ENCODE data around the gene CDKN1A. TPM values are rescaled to one million over a fixed set of nuclear protein-coding genes. Genes with fewer than 3 reads are reported as not detected.
"Not testable (repeated sequence)": the region's sequence is repeated elsewhere in the genome, so short reads cannot be mapped to it uniquely, and the experiment has no call there.

The CDKN1A gene
- total RNA-seq, 1 experiment from 2014 or later: 65.0 TPM

DNA sequence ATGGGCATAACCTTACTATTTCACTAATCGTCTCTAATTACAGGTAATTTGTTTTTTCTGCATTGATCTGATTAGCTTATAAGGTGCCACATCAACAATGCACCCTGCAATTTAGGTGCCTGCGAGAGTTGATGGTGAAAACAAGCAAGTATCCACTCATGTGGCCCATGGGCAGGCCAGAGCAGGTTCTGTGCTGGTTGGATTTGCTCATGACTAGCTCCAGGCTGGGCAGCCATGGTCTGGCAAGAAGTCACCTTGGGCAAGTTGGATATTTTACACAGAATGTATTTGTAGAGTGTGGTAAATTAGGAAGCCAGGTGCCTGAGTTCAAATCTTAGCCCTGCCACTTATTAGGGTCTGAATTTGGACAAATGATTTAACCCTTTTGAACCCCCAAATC, 44.4 kb downstream of the CDKN1A start:
- DNase-seq (ENCODE audit: low read depth, low spot score): no peak
- in situ Hi-C loops (cut with HindIII; ENCODE audit: low pct_unique_long_range_greater_than_20kb, low sequenced_read_pairs): no loop called here

DNA sequence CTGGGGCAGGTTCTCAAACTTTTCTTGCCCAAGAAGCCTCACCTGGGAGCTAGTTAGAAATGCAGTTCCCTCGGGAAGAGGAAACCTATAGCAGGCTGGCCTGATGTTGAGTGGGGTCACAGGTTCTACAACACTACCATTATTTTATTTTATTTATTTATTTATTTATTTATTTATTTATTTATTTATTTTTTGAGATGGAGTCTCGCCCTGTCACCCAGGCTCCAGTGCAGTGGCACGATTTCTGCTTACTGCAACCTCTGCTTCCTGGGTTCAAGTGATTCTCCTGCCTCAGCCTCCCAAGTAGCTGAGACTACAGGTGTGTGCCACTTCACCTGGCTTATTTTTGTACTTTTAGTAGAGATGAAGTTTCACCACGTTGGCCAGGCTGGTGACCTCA, 45.5 kb downstream of the CDKN1A start:
- in situ Hi-C loops (cut with HindIII; ENCODE audit: low pct_unique_long_range_greater_than_20kb, low sequenced_read_pairs): not testable (repeated sequence)

DNA sequence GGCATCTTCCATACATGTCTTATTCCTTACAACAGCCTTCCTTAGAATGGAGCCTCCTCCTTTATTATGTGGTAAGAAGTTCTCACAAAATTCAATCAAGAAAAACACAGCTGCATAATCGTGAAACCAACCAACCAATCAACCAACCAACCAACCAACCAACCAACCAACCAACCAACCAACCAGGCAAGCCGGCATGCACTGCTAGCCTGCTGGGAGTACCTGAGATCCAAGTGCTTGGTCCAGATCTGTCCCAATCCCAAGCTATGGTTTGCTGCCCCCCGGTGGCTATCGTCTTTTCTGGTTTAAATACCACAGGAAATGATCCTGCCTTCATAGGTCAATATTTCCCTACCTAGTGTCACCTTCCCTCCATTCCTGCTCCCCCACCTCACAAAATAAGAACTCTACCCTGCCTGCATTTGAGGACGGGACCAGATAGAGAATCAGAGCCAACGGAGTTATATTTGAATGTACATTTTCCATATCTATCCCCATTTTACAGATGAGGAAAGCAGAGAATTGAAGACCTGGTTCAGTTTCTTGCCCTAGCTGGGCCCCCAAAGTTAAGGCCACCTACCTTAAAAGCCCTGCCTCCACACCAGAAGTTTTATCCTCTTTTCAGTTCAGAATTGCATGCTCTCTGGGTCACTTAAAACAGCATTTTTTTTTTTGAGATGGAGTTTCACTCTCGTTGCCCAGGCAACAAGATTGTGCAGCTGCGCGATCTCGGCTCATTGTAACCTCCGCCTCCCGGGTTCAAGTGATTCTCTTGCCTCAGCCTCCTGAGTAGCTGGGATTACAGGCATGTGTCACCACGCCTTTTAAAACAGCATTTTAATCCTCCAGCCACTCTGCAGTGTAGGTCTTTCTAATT, 46.2 kb downstream of the CDKN1A start:
- peak; percentile 84 for DNase-seq (ENCODE audit: low read depth, low spot score)
- in situ Hi-C loops (cut with HindIII; ENCODE audit: low pct_unique_long_range_greater_than_20kb, low sequenced_read_pairs): no loop called here

More for the DNA sequence above, 45.5 kb downstream of the CDKN1A start:
- DNase-seq (ENCODE audit: low read depth, low spot score): not testable (repeated sequence)

DNA sequence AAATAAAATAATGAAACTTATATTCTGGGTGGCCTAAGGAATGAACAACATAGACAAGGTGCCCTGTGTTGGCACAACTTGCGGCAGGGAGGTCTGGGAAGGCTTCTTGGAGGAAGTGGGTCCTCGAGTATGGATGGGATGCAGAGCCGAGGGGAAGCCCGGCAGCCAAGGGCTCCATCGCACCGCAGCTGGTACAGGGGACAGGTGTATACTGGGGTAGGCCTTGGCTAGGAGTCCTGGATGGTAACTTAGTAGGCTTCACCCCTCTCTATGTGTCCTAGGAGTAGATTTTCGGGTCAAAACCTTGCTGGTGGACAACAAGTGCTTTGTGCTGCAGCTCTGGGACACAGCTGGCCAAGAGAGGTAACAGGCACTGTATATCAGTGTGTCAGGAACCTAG, 47.1 kb downstream of the CDKN1A start:
- in situ Hi-C loops (cut with HindIII; ENCODE audit: low pct_unique_long_range_greater_than_20kb, low sequenced_read_pairs): no loop called here
- DNase-seq (ENCODE audit: low read depth, low spot score): no peak

DNA sequence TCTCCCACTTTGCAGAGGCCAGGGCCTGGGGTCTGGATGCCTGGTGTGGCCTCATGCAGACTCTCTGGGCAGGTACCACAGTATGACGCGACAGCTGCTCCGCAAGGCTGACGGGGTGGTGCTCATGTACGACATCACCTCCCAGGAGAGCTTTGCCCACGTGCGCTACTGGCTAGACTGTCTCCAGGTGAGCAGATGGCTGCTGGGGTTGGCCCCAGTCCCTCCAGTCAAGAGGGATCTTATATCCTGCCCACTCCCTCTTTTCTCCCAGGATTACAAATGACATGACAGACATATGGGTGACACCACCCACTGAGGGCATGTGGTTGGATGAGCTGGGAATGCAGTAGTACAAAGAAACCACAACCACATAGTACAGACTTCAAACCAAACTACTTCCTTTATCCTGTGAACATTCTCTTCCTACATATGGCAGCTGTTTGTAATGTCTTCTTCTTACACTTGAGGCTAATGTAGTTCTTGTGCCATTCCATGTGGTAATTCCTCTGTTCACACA, 49.0 kb downstream of the CDKN1A start:
- no peak for DNase-seq (ENCODE audit: low read depth, low spot score)
- in situ Hi-C loops (cut with HindIII; ENCODE audit: low pct_unique_long_range_greater_than_20kb, low sequenced_read_pairs): no loop called here

DNA sequence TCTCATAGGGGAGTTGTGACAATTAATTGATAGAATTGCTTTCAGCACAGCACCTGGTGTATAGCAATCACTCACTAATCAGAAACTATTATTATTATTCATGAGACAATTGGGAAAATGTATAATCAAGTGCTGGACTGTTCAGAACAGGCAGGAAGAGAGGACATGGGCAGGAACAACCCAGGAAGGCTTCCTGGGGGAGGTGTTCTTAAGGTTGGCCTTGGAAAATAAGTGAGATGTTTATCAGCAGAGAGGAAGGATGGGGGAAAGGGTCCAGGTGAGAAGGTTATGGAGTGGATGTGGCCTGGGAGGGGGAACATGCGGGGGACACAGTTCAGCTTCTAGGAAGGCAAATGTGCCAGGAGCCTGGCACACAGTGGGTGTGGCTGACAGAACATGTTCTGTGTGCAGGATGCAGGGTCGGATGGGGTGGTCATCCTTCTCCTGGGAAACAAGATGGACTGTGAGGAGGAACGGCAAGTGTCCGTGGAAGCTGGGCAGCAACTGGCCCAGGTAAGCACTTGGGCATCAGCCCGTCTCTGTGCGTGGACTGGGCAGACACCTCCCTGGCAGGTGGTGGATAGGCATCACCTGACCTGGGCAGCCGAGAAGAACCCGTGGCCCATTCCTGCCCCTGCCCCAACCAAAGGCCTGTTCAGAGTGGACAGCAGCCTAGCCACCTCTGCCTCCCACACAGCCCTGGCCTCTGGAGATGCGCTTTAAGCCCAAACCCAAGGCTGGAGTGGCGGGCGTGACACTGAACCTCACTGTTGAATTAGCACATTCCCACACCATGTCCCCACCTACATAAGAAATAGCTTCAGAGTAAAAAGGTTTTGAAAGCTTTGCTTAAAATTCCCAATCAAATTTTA, 50.0 kb downstream of the CDKN1A start:
- in situ Hi-C loops (cut with HindIII; ENCODE audit: low pct_unique_long_range_greater_than_20kb, low sequenced_read_pairs): no loop called here
- no peak for DNase-seq (ENCODE audit: low read depth, low spot score)

DNA sequence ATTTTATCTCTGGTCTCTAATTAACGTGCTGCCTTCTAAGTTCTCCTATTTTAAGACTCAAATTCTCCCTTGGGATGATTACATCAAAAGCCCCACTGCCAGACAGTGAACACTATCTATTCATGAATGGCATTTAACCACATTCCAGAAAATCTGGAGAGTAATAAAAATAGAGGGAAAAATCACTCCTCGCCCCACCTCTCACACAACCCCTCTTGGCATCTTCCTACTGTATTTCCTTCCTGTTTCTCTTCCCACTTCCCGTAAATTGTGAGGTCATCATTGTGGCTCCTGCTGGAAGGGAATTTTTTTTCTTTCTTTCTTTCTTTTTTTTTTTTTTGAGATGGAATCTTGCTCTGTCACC, 50.6 kb downstream of the CDKN1A start:
- peak; percentile 37 for DNase-seq (ENCODE audit: low read depth, low spot score)
- in situ Hi-C loops (cut with HindIII; ENCODE audit: low pct_unique_long_range_greater_than_20kb, low sequenced_read_pairs): no loop called here

DNA sequence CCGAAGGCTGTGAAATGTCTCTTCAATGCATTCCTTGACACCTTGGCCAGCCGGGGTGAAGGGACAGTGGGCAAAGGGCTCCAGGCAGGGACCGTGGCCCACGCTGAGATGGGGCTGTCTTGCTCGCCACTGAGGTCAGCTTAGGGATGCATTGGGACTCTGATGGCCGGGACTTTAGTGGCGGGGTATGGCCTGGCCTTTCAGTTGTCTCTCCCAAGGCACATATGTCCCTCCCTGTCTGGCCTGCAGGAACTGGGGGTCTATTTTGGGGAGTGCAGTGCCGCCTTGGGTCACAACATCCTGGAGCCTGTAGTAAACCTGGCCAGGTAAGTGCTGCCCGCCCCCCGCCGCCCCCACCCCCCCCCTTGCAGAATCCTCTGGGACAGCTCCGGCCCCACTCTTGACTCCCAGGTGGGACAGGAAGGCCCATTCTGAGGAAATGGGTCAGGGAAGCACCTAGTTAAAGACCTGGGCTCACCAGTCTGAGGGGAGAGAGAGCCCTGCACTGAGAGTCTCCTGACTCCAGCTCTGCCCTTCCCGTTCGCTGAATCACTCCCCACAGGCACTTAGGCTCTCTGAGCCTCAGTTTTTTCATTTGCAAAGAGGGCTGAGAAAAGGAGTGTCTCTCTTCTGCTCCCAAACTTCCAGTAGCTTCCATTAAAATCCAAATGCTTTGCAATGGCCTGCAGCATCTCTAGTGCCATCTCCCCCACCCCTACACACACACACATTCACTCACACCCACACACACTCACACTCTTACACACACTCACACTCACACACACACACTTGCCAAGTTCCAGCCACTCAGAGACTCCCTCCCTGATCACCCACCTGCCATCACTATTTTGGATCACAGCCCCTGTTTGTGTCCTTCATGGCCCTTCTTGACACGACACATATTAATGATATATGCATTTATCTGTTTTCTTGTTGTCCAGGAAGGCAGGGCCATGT, 52.2 kb downstream of the CDKN1A start:
- no peak for DNase-seq (ENCODE audit: low read depth, low spot score)
- in situ Hi-C loops (cut with HindIII; ENCODE audit: low pct_unique_long_range_greater_than_20kb, low sequenced_read_pairs): no loop called here

DNA sequence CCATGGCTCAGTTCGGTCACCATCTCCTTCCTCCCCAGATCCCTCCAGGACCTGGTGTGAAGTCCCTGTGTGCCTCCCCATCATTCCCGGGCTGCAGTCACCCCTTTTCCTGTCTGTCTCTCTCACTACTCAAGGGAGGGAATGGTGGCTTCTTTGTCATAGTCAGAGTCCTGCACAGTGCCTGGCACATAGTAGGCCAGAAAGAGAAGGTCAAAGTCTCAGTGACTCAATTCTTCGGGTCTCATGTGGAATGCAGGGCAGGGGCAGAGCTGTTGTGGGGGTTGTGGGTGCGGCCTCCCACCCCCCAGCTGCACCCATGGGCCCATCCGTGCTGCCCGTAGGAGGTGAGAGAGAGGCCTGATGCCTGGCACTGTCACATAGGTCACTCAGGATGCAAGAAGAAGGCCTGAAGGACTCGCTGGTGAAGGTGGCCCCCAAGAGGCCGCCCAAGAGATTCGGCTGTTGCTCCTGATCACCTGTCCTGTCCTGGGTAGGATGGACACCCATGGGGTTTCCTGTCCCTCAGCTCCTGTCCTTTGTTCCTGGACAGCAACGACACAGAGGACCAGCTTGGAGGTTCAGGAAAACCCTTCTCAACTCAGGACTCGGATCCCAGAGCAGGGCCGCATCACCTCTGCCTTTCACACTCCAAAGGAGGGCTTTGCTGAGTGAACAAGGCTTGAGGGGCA, 53.3 kb downstream of the CDKN1A start:
- in situ Hi-C loops (cut with HindIII; ENCODE audit: low pct_unique_long_range_greater_than_20kb, low sequenced_read_pairs): no loop called here

DNA sequence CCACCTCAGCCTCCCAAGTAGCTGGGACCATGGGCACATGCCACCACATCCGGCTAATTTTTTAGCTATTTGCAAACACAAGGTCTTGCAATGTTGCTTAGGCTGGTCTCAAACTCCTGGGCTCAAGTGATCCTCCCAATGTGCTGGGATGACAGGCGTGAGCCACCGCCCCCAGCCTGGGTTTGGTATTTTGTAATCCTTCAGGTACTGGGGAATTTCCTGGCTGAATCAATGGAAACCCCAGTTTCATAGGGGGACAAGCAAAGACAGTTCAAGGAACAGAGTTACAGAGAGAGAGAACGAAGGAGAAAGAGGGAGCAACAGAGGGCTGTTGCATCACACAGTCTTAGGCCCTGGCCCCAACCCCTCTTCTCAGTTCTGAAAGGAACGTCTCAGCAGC, 54.8 kb downstream of the CDKN1A start:
- no peak for DNase-seq (ENCODE audit: low read depth, low spot score)
- in situ Hi-C loops (cut with HindIII; ENCODE audit: low pct_unique_long_range_greater_than_20kb, low sequenced_read_pairs): no loop called here

More for the DNA sequence above, 53.3 kb downstream of the CDKN1A start:
- no peak for DNase-seq (ENCODE audit: low read depth, low spot score)

DNA sequence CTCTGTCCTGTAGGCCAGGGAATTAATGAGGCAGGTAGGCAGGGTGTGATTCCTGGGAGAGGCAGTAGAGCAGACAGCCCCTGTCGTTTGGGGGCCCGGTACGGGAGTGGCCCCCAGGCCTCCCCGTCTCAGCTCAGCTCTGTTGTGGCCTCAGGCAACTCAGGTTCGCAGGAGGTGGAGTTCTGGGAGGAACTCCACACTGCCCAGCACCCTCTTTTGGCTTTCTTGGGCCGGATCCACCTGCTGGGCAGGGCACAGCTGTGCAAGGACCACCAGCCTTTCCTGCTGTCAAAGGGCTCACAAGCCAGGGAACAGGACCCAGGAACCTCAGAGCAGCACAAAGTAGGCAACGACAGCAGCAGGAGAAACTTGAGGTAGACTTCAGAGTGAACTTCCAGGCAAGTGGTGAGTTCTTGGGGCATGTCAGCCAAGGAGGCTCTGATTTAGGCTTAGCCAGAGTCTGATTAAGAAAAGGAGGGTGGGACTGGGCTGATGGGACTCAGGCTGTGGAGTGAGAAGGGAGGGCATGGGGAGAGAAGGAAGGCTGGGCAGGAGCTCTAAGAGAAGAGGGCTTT, 56.1 kb downstream of the CDKN1A start:
- in situ Hi-C loops (cut with HindIII; ENCODE audit: low pct_unique_long_range_greater_than_20kb, low sequenced_read_pairs): no loop called here
- no peak for DNase-seq (ENCODE audit: low read depth, low spot score)

DNA sequence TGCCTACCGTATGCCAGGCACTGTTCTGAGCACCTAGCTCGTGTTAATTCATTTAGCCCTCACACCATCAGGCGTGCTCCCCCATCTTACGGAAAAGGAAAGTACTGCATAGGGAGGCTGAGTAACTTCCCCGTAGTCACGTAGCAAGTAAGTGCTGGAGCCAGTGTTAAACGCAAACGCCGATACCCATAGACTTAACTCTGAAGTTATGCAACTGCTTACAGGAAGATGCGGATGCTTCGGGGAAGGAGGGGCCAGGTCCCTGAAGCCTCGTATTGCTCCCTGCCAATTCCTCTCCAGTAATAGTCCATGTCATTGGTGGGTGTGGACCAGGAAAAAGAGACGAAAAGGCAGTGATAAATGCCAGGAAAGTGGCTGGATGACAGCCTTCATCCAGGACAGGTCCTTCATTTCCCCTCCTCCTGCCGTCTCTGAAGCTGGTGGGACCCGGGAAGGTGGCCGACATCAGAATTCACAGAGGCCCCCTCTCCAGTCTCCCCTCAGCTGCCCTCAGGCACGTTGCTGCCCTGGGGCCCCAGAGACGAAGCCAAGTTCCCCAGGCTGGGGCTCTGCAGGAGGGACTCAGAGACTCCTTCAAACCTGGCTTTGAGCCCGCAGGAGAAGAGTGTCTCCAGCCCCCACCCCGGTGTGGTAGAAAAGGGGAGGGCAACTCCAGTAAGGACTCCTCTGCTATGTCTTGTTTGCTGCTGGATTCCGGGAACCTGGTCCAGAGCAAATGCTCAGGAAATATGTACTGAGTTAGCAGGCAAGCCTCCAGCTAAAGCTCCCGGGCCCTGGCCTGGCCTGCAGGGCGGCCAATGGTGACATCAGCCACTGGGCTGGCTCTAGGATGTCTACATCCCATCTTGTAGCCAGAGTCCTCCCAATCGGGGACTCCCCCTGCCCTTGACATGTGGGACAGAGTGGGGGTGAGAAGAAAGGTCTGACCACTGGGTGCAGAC, 56.9 kb downstream of the CDKN1A start:
- in situ Hi-C loops (cut with HindIII; ENCODE audit: low pct_unique_long_range_greater_than_20kb, low sequenced_read_pairs): no loop called here
- no peak for DNase-seq (ENCODE audit: low read depth, low spot score)
